K562 (cell line): ENCODE results near the gene ARV1. TPM values are rescaled to one million over a fixed set of nuclear protein-coding genes. Genes with fewer than 3 reads are reported as not detected.

ENCODE experiments used
- ASH1L ChIP-seq: fragments of 450-650 bp; IDR thresholded peaks from 2 replicates; pipeline ENCODE4 v1.6.1; 2018; ENCODE audit warnings: borderline replicate concordance, mild to moderate bottlenecking, low read depth; ENCODE audit not compliant: partially characterized antibody
- ZNF143 ChIP-seq: sonication (generic); formaldehyde crosslinking; IDR thresholded peaks from 2 replicates; pipeline ENCODE4 v1.9.0; 2022; ENCODE audit warnings: mild to moderate bottlenecking, missing genetic modification reagents
- polyA plus RNA-seq, 8 experiments: library from polyadenylated mRNA; depleted of rRNA in 4 of 8; stranded (reverse) in 5 of 8; unstranded in 3 of 8; fragments of >200 nt; fragmentation: Nextera tagmentation in 2 of 8; fragmentation: Illumina TruSeq in 1 of 8; extraction: Ambion mirVana in 2 of 8; extraction: Trizol in 1 of 8; gene quantifications; 2 replicates each; pipeline versions ENCODE4 v1.2.1 to v1.2.3, GENCODE V29; 2011 to 2014; ENCODE audit warnings: inconsistent platforms in 1 of 8, missing spikeins in 1 of 8
- total RNA-seq, 7 experiments: library from RNA; depleted of rRNA in 6 of 7; stranded (reverse); fragments of >200 nt in 6 of 7; fragmentation: Illumina TruSeq in 2 of 7; extraction: Trizol in 2 of 7; gene quantifications; 2 replicates each; pipeline versions ENCODE4 v1.2.1 to v1.2.3, GENCODE V29; 2011 to 2021; ENCODE audit warnings: low replicate concordance in 1 of 7
- TF ChIP-seq, protein P1 (sequence below), 2 experiments: fragments of 450-650 bp; formaldehyde crosslinking in 1 of 2; IDR thresholded peaks; 2 replicates each; pipeline versions ENCODE4 v1.4.0 to v1.6.1; 2014 to 2020; ENCODE audit warnings: mild to moderate bottlenecking in 2 of 2, borderline replicate concordance in 1 of 2, low read depth in 1 of 2

ARV1 gene
- total and polyA plus RNA-seq, 9 of the 15 experiments (the other 6 are each of a cell fraction or from before 2014, with no cell fraction given) = 54.8 to 139 (median 74.0) TPM

GRCh38 chr1:231027971-231028370 is 49.1 kb downstream of the ARV1 start (continued):
- TF ChIP-seq, protein P1, sequence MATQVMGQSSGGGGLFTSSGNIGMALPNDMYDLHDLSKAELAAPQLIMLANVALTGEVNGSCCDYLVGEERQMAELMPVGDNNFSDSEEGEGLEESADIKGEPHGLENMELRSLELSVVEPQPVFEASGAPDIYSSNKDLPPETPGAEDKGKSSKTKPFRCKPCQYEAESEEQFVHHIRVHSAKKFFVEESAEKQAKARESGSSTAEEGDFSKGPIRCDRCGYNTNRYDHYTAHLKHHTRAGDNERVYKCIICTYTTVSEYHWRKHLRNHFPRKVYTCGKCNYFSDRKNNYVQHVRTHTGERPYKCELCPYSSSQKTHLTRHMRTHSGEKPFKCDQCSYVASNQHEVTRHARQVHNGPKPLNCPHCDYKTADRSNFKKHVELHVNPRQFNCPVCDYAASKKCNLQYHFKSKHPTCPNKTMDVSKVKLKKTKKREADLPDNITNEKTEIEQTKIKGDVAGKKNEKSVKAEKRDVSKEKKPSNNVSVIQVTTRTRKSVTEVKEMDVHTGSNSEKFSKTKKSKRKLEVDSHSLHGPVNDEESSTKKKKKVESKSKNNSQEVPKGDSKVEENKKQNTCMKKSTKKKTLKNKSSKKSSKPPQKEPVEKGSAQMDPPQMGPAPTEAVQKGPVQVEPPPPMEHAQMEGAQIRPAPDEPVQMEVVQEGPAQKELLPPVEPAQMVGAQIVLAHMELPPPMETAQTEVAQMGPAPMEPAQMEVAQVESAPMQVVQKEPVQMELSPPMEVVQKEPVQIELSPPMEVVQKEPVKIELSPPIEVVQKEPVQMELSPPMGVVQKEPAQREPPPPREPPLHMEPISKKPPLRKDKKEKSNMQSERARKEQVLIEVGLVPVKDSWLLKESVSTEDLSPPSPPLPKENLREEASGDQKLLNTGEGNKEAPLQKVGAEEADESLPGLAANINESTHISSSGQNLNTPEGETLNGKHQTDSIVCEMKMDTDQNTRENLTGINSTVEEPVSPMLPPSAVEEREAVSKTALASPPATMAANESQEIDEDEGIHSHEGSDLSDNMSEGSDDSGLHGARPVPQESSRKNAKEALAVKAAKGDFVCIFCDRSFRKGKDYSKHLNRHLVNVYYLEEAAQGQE (IDR thresholded peaks at IDR 0.05; ENCODE audit: borderline replicate concordance) = no peak
- TF ChIP-seq, protein P1 (CRISPR knock-in tag; IDR thresholded peaks at IDR 0.05; ENCODE audit: low read depth) = no peak
- TF ChIP-seq ZNF143 (CRISPR knock-in tag) (no peak), ASH1L (no peak)
